GM23338 (cell line): Measurements from ENCODE around the gene SETD1A. TPM values are rescaled to one million over a fixed set of nuclear protein-coding genes. Genes with fewer than 3 reads are reported as not detected.

Source experiments
- CREB1 ChIP-seq: fragments of 250-450 bp; sonication (Bioruptor Pico); IDR thresholded peaks from 2 replicates; pipeline ENCODE4 v1.5.0; 2020; ENCODE audit warnings: low read depth, mild to moderate bottlenecking, moderate library complexity
- EZH2 ChIP-seq: fragments of 200-600 bp; sonication (generic); IDR thresholded peaks from one replicate; pipeline ENCODE4 v1.8.0; 2017; ENCODE audit warnings: antibody characterized with exemption, mild to moderate bottlenecking, low read depth; ENCODE audit not compliant: unreplicated experiment
- POLR2AphosphoS5 ChIP-seq: IDR thresholded peaks from 2 replicates; pipeline ENCODE4 v1.6.1; 2016; ENCODE audit warnings: antibody characterized with exemption, low read depth
- ZNF331 ChIP-seq: fragments of 250-450 bp; sonication (Bioruptor Pico); IDR thresholded peaks from 2 replicates; pipeline ENCODE4 v1.5.0; 2020; ENCODE audit warnings: low read depth, mild to moderate bottlenecking, moderate library complexity
- polyA plus RNA-seq: library from polyadenylated mRNA; unstranded; fragments of >200 nt; fragmentation: Nextera tagmentation; extraction: Ambion mirVana; gene quantifications from 2 replicates; pipeline ENCODE4 v1.2.1, GENCODE V29; 2016
- total RNA-seq: library from RNA; depleted of rRNA; stranded (reverse); fragments of >200 nt; shearing (Covaris generic); gene quantifications from 2 replicates; pipeline ENCODE4 v1.2.3, GENCODE V29; 2014
- TF ChIP-seq, protein P1 (sequence below): fragments of 250-450 bp; sonication (Bioruptor Pico); IDR thresholded peaks from 2 replicates; pipeline ENCODE4 v1.5.0; 2020; ENCODE audit warnings: mild to moderate bottlenecking, moderate library complexity
- TF ChIP-seq, protein P2 (sequence below): IDR thresholded peaks from one replicate; pipeline ENCODE4 v1.6.1; 2018; ENCODE audit warnings: antibody characterized with exemption; ENCODE audit not compliant: unreplicated experiment
- TF ChIP-seq, protein P3 (sequence below), 2 experiments: fragments of 200-600 bp in 1 of 2; sonication (generic) in 1 of 2; conservative IDR thresholded peaks; 2 replicates each; pipeline versions ENCODE4 v1.5.1 to v1.6.1; 2016 to 2017; ENCODE audit warnings: antibody characterized with exemption in 2 of 2, low read depth in 2 of 2, mild to moderate bottlenecking in 2 of 2, moderate library complexity in 1 of 2

The SETD1A gene
- total and polyA plus RNA-seq, 2 experiments from 2014 or later, result 10.8 to 21.9 TPM

GRCh38 chr16:30942426-30942806 lies 15.1 kb upstream of the SETD1A start (continued):
- TF ChIP-seq, protein P1, sequence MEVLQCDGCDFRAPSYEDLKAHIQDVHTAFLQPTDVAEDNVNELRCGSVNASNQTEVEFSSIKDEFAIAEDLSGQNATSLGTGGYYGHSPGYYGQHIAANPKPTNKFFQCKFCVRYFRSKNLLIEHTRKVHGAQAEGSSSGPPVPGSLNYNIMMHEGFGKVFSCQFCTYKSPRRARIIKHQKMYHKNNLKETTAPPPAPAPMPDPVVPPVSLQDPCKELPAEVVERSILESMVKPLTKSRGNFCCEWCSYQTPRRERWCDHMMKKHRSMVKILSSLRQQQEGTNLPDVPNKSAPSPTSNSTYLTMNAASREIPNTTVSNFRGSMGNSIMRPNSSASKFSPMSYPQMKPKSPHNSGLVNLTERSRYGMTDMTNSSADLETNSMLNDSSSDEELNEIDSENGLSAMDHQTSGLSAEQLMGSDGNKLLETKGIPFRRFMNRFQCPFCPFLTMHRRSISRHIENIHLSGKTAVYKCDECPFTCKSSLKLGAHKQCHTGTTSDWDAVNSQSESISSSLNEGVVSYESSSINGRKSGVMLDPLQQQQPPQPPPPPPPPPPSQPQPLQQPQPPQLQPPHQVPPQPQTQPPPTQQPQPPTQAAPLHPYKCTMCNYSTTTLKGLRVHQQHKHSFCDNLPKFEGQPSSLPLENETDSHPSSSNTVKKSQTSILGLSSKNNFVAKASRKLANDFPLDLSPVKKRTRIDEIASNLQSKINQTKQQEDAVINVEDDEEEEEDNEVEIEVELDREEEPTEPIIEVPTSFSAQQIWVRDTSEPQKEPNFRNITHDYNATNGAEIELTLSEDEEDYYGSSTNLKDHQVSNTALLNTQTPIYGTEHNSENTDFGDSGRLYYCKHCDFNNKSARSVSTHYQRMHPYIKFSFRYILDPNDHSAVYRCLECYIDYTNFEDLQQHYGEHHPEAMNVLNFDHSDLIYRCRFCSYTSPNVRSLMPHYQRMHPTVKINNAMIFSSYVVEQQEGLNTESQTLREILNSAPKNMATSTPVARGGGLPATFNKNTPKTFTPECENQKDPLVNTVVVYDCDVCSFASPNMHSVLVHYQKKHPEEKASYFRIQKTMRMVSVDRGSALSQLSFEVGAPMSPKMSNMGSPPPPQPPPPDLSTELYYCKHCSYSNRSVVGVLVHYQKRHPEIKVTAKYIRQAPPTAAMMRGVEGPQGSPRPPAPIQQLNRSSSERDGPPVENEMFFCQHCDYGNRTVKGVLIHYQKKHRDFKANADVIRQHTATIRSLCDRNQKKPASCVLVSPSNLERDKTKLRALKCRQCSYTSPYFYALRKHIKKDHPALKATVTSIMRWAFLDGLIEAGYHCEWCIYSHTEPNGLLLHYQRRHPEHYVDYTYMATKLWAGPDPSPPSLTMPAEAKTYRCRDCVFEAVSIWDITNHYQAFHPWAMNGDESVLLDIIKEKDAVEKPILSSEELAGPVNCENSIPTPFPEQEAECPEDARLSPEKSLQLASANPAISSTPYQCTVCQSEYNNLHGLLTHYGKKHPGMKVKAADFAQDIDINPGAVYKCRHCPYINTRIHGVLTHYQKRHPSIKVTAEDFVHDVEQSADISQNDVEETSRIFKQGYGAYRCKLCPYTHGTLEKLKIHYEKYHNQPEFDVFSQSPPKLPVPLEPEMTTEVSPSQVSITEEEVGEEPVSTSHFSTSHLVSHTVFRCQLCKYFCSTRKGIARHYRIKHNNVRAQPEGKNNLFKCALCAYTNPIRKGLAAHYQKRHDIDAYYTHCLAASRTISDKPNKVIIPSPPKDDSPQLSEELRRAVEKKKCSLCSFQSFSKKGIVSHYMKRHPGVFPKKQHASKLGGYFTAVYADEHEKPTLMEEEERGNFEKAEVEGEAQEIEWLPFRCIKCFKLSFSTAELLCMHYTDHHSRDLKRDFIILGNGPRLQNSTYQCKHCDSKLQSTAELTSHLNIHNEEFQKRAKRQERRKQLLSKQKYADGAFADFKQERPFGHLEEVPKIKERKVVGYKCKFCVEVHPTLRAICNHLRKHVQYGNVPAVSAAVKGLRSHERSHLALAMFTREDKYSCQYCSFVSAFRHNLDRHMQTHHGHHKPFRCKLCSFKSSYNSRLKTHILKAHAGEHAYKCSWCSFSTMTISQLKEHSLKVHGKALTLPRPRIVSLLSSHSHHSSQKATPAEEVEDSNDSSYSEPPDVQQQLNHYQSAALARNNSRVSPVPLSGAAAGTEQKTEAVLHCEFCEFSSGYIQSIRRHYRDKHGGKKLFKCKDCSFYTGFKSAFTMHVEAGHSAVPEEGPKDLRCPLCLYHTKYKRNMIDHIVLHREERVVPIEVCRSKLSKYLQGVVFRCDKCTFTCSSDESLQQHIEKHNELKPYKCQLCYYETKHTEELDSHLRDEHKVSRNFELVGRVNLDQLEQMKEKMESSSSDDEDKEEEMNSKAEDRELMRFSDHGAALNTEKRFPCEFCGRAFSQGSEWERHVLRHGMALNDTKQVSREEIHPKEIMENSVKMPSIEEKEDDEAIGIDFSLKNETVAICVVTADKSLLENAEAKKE (CRISPR knock-in tag), result no peak
- TF ChIP-seq POLR2AphosphoS5 (no peak), CREB1 (no peak), EZH2 (no peak), ZNF331 (CRISPR knock-in tag) (no peak)
- TF ChIP-seq, protein P2, sequence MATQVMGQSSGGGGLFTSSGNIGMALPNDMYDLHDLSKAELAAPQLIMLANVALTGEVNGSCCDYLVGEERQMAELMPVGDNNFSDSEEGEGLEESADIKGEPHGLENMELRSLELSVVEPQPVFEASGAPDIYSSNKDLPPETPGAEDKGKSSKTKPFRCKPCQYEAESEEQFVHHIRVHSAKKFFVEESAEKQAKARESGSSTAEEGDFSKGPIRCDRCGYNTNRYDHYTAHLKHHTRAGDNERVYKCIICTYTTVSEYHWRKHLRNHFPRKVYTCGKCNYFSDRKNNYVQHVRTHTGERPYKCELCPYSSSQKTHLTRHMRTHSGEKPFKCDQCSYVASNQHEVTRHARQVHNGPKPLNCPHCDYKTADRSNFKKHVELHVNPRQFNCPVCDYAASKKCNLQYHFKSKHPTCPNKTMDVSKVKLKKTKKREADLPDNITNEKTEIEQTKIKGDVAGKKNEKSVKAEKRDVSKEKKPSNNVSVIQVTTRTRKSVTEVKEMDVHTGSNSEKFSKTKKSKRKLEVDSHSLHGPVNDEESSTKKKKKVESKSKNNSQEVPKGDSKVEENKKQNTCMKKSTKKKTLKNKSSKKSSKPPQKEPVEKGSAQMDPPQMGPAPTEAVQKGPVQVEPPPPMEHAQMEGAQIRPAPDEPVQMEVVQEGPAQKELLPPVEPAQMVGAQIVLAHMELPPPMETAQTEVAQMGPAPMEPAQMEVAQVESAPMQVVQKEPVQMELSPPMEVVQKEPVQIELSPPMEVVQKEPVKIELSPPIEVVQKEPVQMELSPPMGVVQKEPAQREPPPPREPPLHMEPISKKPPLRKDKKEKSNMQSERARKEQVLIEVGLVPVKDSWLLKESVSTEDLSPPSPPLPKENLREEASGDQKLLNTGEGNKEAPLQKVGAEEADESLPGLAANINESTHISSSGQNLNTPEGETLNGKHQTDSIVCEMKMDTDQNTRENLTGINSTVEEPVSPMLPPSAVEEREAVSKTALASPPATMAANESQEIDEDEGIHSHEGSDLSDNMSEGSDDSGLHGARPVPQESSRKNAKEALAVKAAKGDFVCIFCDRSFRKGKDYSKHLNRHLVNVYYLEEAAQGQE, result no peak
- TF ChIP-seq, protein P3, sequence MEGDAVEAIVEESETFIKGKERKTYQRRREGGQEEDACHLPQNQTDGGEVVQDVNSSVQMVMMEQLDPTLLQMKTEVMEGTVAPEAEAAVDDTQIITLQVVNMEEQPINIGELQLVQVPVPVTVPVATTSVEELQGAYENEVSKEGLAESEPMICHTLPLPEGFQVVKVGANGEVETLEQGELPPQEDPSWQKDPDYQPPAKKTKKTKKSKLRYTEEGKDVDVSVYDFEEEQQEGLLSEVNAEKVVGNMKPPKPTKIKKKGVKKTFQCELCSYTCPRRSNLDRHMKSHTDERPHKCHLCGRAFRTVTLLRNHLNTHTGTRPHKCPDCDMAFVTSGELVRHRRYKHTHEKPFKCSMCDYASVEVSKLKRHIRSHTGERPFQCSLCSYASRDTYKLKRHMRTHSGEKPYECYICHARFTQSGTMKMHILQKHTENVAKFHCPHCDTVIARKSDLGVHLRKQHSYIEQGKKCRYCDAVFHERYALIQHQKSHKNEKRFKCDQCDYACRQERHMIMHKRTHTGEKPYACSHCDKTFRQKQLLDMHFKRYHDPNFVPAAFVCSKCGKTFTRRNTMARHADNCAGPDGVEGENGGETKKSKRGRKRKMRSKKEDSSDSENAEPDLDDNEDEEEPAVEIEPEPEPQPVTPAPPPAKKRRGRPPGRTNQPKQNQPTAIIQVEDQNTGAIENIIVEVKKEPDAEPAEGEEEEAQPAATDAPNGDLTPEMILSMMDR (conservative IDR thresholded peaks at IDR 0.05; ENCODE audit: low read depth in 2 of 2), result no peak
